Peyer's patch (tissue), 4 donors: Measurements from ENCODE around the gene HHAT.

Experiments used
- POLR2A ChIP-seq, 2 donors: fragments of 450-650 bp; IDR thresholded peaks; one replicate each; pipeline ENCODE4 v1.5.1; 2017; ENCODE audit warnings: antibody characterized with exemption in 2 of 2, mild to moderate bottlenecking in 2 of 2, moderate library complexity in 2 of 2
- TF ChIP-seq, protein P1 (sequence below), 6 experiments: fragments of 450-650 bp in 4 of 6; fragments of 200-600 bp in 2 of 6; sonication (generic) in 1 of 6; IDR thresholded peaks; one replicate each; pipeline ENCODE4 v1.5.1; 2017 to 2019; ENCODE audit warnings: antibody characterized with exemption in 6 of 6, mild to moderate bottlenecking in 3 of 6, moderate library complexity in 1 of 6

DNA sequence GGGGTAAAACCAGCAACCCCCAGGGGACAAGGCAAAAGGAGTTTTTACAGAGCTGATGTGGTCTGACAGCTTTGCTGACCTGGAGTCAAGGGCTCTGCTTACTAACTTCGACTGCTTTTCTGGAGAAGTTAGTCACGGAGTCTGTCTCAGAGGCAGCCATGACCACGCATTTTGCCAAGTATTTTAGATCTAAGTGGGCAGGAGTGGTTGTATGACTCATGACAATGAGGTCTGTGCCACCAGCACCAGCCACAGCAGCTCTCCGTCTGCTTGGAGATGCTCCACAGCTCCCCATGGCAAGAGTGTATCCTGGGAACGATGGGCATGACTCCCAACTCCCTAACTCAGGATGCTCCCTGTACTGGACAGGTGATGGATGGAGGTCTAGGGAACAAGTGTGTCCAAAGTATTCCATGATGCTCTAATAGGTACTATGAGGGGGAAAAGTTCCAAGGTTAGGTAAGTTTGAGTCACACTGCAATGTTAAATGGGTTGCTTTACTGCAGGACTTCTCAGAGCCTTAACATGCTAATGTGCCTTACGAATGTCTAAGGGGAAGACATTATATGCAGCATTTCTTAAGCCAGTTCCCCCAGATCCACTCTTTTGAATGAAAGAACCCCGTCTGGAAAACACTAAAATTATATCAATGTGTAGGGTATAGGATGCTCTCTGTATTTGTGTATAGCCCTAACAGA, 359.0 kb downstream of the HHAT start:
- TF ChIP-seq, protein P1, sequence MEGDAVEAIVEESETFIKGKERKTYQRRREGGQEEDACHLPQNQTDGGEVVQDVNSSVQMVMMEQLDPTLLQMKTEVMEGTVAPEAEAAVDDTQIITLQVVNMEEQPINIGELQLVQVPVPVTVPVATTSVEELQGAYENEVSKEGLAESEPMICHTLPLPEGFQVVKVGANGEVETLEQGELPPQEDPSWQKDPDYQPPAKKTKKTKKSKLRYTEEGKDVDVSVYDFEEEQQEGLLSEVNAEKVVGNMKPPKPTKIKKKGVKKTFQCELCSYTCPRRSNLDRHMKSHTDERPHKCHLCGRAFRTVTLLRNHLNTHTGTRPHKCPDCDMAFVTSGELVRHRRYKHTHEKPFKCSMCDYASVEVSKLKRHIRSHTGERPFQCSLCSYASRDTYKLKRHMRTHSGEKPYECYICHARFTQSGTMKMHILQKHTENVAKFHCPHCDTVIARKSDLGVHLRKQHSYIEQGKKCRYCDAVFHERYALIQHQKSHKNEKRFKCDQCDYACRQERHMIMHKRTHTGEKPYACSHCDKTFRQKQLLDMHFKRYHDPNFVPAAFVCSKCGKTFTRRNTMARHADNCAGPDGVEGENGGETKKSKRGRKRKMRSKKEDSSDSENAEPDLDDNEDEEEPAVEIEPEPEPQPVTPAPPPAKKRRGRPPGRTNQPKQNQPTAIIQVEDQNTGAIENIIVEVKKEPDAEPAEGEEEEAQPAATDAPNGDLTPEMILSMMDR (IDR thresholded peaks at IDR 0.05): no peak
- no peak for TF ChIP-seq POLR2A (IDR thresholded peaks at IDR 0.05)
